ENCODE measurements around the gene SLC22A1. TPM values are rescaled to one million over a fixed set of nuclear protein-coding genes. Genes with fewer than 3 reads are reported as not detected.

SLC22A1 gene
- total RNA-seq, 3 donors from 2014 or later (not counting 1 experiment from before 2014, with no cell fraction given) = 1.4 to 4.5 (median 3.0) TPM

GRCh38 chr6:160203522-160203921 is 81.9 kb downstream of the SLC22A1 start:
- Mint-ChIP-seq H3K27ac (no peak overlapping the region), H3K9me3 (peaks cover 5 to 9% of the 10 kb centered on the region in 2 donors), H3K4me3 (no peak overlapping the region), H3K4me1 (no peaks in the 10 kb centered on the region), H3K27me3 (ENCODE audit: low read depth in 2 of 2) (peaks cover 14 to 32% of the 10 kb centered on the region in 2 donors), H3K36me3 (peaks cover 8% of the 10 kb centered on the region)
- Histone ChIP-seq H3K9me3 (ENCODE audit: control insufficient read depth, insufficient read depth, low read length) (peaks cover 3% of the 10 kb centered on the region), H3K27ac (ENCODE audit: low read length) (no peak overlapping the region), H3K27me3 (ENCODE audit: control insufficient read depth, insufficient read depth, low read length) (no peaks in the 10 kb centered on the region), H3K4me1 (ENCODE audit: control insufficient read depth, insufficient read depth, low read length) (no peaks in the 10 kb centered on the region), H3K36me3 (ENCODE audit: control insufficient read depth, insufficient read depth, low read length) (no peaks in the 10 kb centered on the region), H3K4me3 (ENCODE audit: low read length) (no peak overlapping the region)
- ATAC-seq (no peak), DNase-seq (no peak)
- intact Hi-C loops (cut with micrococcal nuclease) = no loop called here
- TF ChIP-seq CTCF (IDR thresholded peaks at IDR 0.05) = no peak

- WGBS (ENCODE audit: insufficient coverage) = no CpG with 5 or more reads among the region's 2 CpGs
- DNase-seq (no peak), ATAC-seq (no peak)
- Mint-ChIP-seq H3K4me3 (no peak overlapping the region), H3K27me3 (ENCODE audit: low read depth in 2 of 2) (peaks cover 14 to 32% of the 10 kb centered on the region in 2 donors), H3K27ac (no peak overlapping the region), H3K9me3 (peaks cover 5 to 9% of the 10 kb centered on the region in 2 donors), H3K36me3 (peaks cover 8% of the 10 kb centered on the region), H3K4me1 (no peaks in the 10 kb centered on the region)
- Histone ChIP-seq H3K4me3 (ENCODE audit: low read length) (no peak overlapping the region), H3K4me1 (ENCODE audit: control insufficient read depth, insufficient read depth, low read length) (no peaks in the 10 kb centered on the region), H3K9me3 (ENCODE audit: control insufficient read depth, insufficient read depth, low read length) (peaks cover 3% of the 10 kb centered on the region), H3K27ac (ENCODE audit: low read length) (no peak overlapping the region), H3K27me3 (ENCODE audit: control insufficient read depth, insufficient read depth, low read length) (no peaks in the 10 kb centered on the region), H3K36me3 (ENCODE audit: control insufficient read depth, insufficient read depth, low read length) (no peaks in the 10 kb centered on the region)
- intact Hi-C loops (cut with micrococcal nuclease) = no loop called here
- no peak for TF ChIP-seq CTCF (IDR thresholded peaks at IDR 0.05)
Measured at GRCh38 chr6:160203953-160204352, 82.3 kb downstream of the SLC22A1 start.

GRCh38 chr6:160204710-160205109 is 83.1 kb downstream of the SLC22A1 start:
- Histone ChIP-seq H3K27ac (ENCODE audit: low read length) (no peak overlapping the region), H3K4me3 (ENCODE audit: low read length) (no peak overlapping the region), H3K9me3 (ENCODE audit: control insufficient read depth, insufficient read depth, low read length) (peaks cover 3% of the 10 kb centered on the region), H3K36me3 (ENCODE audit: control insufficient read depth, insufficient read depth, low read length) (no peaks in the 10 kb centered on the region), H3K4me1 (ENCODE audit: control insufficient read depth, insufficient read depth, low read length) (no peaks in the 10 kb centered on the region), H3K27me3 (ENCODE audit: control insufficient read depth, insufficient read depth, low read length) (no peaks in the 10 kb centered on the region)
- H3K9me3 Mint-ChIP-seq = peaks cover 5 to 9% of the 10 kb centered on the region in 2 donors
- WGBS (ENCODE audit: insufficient coverage) = 78% methylated on average over 1 of the region's 1 CpG
- peaks cover 14 to 32% of the 10 kb centered on the region in 2 donors for H3K27me3 Mint-ChIP-seq (ENCODE audit: low read depth in 2 of 2)
- ATAC-seq (no peak), DNase-seq (no peak)
- TF ChIP-seq CTCF (IDR thresholded peaks at IDR 0.05) = no peak
- H3K4me3 Mint-ChIP-seq = no peak overlapping the region
- H3K27ac Mint-ChIP-seq = no peak overlapping the region
- H3K36me3 Mint-ChIP-seq = peaks cover 8% of the 10 kb centered on the region
- intact Hi-C loops (cut with micrococcal nuclease) = no loop called here
- H3K4me1 Mint-ChIP-seq = no peaks in the 10 kb centered on the region

- Mint-ChIP-seq H3K36me3 (peaks cover 8% of the 10 kb centered on the region), H3K27me3 (ENCODE audit: low read depth in 2 of 2) (peaks cover 9 to 18% of the 10 kb centered on the region in 2 donors), H3K4me3 (no peak overlapping the region), H3K9me3 (peaks cover 5 to 9% of the 10 kb centered on the region in 2 donors), H3K27ac (no peak overlapping the region), H3K4me1 (no peaks in the 10 kb centered on the region)
- no peaks in the 10 kb centered on the region for H3K4me1 ChIP-seq (ENCODE audit: control insufficient read depth, insufficient read depth, low read length)
- no peak overlapping the region for H3K4me3 ChIP-seq (ENCODE audit: low read length)
- no peak for TF ChIP-seq CTCF (IDR thresholded peaks at IDR 0.05)
- intact Hi-C loops (cut with micrococcal nuclease) = no loop called here
- 72% methylated on average over 2 of the region's 3 CpGs for WGBS (ENCODE audit: insufficient coverage)
- H3K9me3 ChIP-seq (ENCODE audit: control insufficient read depth, insufficient read depth, low read length) = peaks cover 3% of the 10 kb centered on the region
- no peaks in the 10 kb centered on the region for H3K36me3 ChIP-seq (ENCODE audit: control insufficient read depth, insufficient read depth, low read length)
- DNase-seq = no peak
- ATAC-seq = no peak
- H3K27me3 ChIP-seq (ENCODE audit: control insufficient read depth, insufficient read depth, low read length) = no peaks in the 10 kb centered on the region
- H3K27ac ChIP-seq (ENCODE audit: low read length) = no peak overlapping the region
Measured at GRCh38 chr6:160207618-160208017, 86.0 kb downstream of the SLC22A1 start.

Data from natural killer cell (primary cell).